ENCODE measurements around the gene NRL. TPM values are rescaled to one million over a fixed set of nuclear protein-coding genes. Genes with fewer than 3 reads are reported as not detected.

NRL gene
- total RNA-seq, 1 experiment from 2014 or later = 2.3 TPM

- H3K4me1 ChIP-seq (replicated peaks; ENCODE audit: insufficient read depth) = peaks cover 11% of the 10 kb centered on the region; the same call in 1 of the 2 replicates
- CTCF ChIA-PET = interaction anchor here (0.6 kb wide), 2 partner anchors 11 to 163 kb away, joined by 3 to 5 read pairs; no protein-coding TSS in a partner anchor
- intact Hi-C loops (cut with micrococcal nuclease; ENCODE audit: unreplicated experiment) = no loop called here
Observed at GRCh38 chr14:24133735-24134134, 19.0 kb upstream of the NRL start.

GRCh38 chr14:24132976-24133375 is 18.2 kb upstream of the NRL start:
- H3F3A ChIP-seq (ENCODE audit: insufficient read depth, low read depth) = peaks cover 7% of the 10 kb centered on the region; the same call in 1 of the 2 replicates
- ChIA-PET CTCF (no interaction called here), POLR2A (ENCODE audit: unreplicated experiment) (no interaction called here)
- no TSS peak for BruUV-seq (replicated peaks)
- H4K20me1 ChIP-seq (ENCODE audit: insufficient read depth) = no peaks in the 10 kb centered on the region
- H3K27ac ChIP-seq = no peak overlapping the region
- no peaks in the 10 kb centered on the region for H3K36me3 ChIP-seq (ENCODE audit: low read depth)
- DNase-seq = no peak
- no peak overlapping the region for H3K4me2 ChIP-seq
- intact Hi-C loops (cut with micrococcal nuclease; ENCODE audit: unreplicated experiment) = no loop called here
- peaks cover 11% of the 10 kb centered on the region; the same call in 1 of the 2 replicates for H3K4me1 ChIP-seq (replicated peaks; ENCODE audit: insufficient read depth)
- H2AFZ ChIP-seq = no peak overlapping the region
- TF ChIP-seq CTCF (conservative IDR thresholded peaks at IDR 0.05) (no peak), EZH2 (IDR thresholded peaks at IDR 0.05; ENCODE audit: low read depth) (no peak)
- H3K27me3 ChIP-seq (ENCODE audit: insufficient read depth, low read depth) = no peaks in the 10 kb centered on the region
- no peak overlapping the region for H3K4me3 ChIP-seq
- H3K9me2 ChIP-seq (ENCODE audit: insufficient read depth) = no peaks in the 10 kb centered on the region
- H3K9me3 ChIP-seq (ENCODE audit: insufficient read depth, low read depth) = no peaks in the 10 kb centered on the region
- H3K79me2 ChIP-seq (ENCODE audit: low read depth) = 0 out of 2 replicates have a peak, but pooled peaks cover 7% of the 10 kb centered on the region

More at GRCh38 chr14:24133735-24134134, 19.0 kb upstream of the NRL start:
- Histone ChIP-seq H3K36me3 (ENCODE audit: low read depth) (no peaks in the 10 kb centered on the region), H3K4me3 (no peak overlapping the region), H3K27ac (no peak overlapping the region), H3K27me3 (ENCODE audit: insufficient read depth, low read depth) (no peaks in the 10 kb centered on the region), H3K4me2 (no peak overlapping the region), H3K9me3 (ENCODE audit: insufficient read depth, low read depth) (no peaks in the 10 kb centered on the region), H3K79me2 (ENCODE audit: low read depth) (peaks cover 10% of the 10 kb centered on the region; the same call in 1 of the 2 replicates), H4K20me1 (ENCODE audit: insufficient read depth) (no peaks in the 10 kb centered on the region), H3F3A (ENCODE audit: insufficient read depth, low read depth) (peaks cover 7% of the 10 kb centered on the region; the same call in 1 of the 2 replicates), H2AFZ (no peak overlapping the region), H3K9me2 (ENCODE audit: insufficient read depth) (no peaks in the 10 kb centered on the region)
- no peak for DNase-seq
- no TSS peak for BruUV-seq (replicated peaks)
- no peak for TF ChIP-seq CTCF (conservative IDR thresholded peaks at IDR 0.05)
- POLR2A ChIA-PET (ENCODE audit: unreplicated experiment) = no interaction called here

GRCh38 chr14:24132061-24132685 is 17.4 kb upstream of the NRL start:
- Histone ChIP-seq H3F3A (ENCODE audit: insufficient read depth, low read depth) (peaks cover 7% of the 10 kb centered on the region; the same call in 1 of the 2 replicates), H3K4me1 (replicated peaks; ENCODE audit: insufficient read depth) (peaks cover 10% of the 10 kb centered on the region; the same call in 1 of the 2 replicates), H3K4me2 (no peak overlapping the region), H3K27ac (no peak overlapping the region), H4K20me1 (ENCODE audit: insufficient read depth) (no peaks in the 10 kb centered on the region), H3K27me3 (ENCODE audit: insufficient read depth, low read depth) (no peaks in the 10 kb centered on the region), H3K36me3 (ENCODE audit: low read depth) (no peaks in the 10 kb centered on the region), H3K9me3 (ENCODE audit: insufficient read depth, low read depth) (no peaks in the 10 kb centered on the region), H2AFZ (no peak overlapping the region), H3K79me2 (ENCODE audit: low read depth) (0 out of 2 replicates have a peak, but pooled peaks cover 7% of the 10 kb centered on the region), H3K9me2 (ENCODE audit: insufficient read depth) (no peaks in the 10 kb centered on the region), H3K4me3 (no peak overlapping the region)
- CTCF ChIA-PET = no interaction called here
- POLR2A ChIA-PET (ENCODE audit: unreplicated experiment) = interaction anchor here (0.5 to 0.9 kb wide), 2 partner anchors 17 to 83 kb away, joined by 6 to 8 read pairs; partner anchors contain the start of gene NRL
- no peak for TF ChIP-seq EZH2 (IDR thresholded peaks at IDR 0.05; ENCODE audit: low read depth)
- TF ChIP-seq CTCF (conservative IDR thresholded peaks at IDR 0.05) = no peak
- intact Hi-C loops (cut with micrococcal nuclease; ENCODE audit: unreplicated experiment) = no loop called here
- no peak for DNase-seq
- no TSS peak for BruUV-seq (replicated peaks)

Data from PC-9 (cell line).